Measurements from ENCODE around the gene ACOT8. TPM values are rescaled to one million over a fixed set of nuclear protein-coding genes. Genes with fewer than 3 reads are reported as not detected.
A peak's percentile ranks its signal among the peaks of the same experiment; 100 is the strongest.

ACOT8 gene
- total RNA-seq, 2 experiments from 2014 or later = 25.5 to 29.0 TPM

DNA sequence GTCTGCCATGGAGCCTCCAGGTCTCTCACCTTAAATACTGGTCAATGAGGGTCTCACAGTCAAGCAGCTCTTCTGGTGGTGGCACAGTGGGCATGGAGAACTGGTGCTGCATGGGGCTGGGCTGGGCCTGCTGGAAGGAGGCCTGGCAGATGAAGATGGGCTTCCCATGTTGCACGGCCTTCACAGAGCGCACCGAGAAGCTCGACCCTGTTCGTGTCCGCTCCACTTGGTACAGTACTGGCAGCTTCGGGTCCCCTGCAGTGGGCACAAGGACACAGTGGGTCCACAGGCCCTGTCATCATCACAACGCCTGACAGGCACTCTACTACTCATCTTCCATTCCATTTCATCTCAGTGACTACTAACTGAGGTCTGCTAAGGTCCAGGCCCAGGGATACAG, 8.8 kb downstream of the ACOT8 start:
- H3K9me3 Mint-ChIP-seq = no peaks in the 10 kb centered on the region
- H3K4me3 Mint-ChIP-seq = no peak overlapping the region
- no peaks in the 10 kb centered on the region for H3K27me3 Mint-ChIP-seq
- H3K36me3 Mint-ChIP-seq = peaks cover 14% of the 10 kb centered on the region
- ChIA-PET CTCF (no interaction called here), POLR2A (no interaction called here)
- no peaks in the 10 kb centered on the region for H3K4me1 Mint-ChIP-seq (ENCODE audit: low read depth)
- intact Hi-C loops (cut with micrococcal nuclease) = no loop called here
- DNase-seq = no peak
- H3K27ac Mint-ChIP-seq = no peak overlapping the region

DNA sequence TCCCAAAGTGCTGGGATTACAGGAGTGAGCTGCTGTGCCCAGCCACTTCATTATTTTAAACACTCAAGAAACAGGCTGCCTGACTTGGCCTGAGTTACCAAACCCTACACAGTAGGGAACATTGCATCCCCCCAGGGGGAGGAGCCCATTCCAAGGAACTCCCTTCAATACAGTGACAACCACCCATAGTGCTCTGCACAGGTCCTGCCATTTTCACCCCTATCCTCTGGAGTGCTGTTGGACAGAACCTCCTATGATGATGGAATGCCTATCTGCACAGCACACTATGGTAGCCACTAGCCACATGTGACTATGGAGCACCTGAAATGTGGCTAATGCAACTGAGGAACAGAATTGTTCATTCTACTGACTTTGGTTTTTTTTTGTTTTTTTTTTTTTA, 11.7 kb downstream of the ACOT8 start:
- ChIA-PET POLR2A (no interaction called here), CTCF (no interaction called here)
- no peak for DNase-seq
- H3K36me3 Mint-ChIP-seq = peaks cover 17% of the 10 kb centered on the region
- H3K27me3 Mint-ChIP-seq = no peaks in the 10 kb centered on the region
- no peak overlapping the region for H3K4me3 Mint-ChIP-seq
- H3K4me1 Mint-ChIP-seq (ENCODE audit: low read depth) = no peaks in the 10 kb centered on the region
- H3K9me3 Mint-ChIP-seq = no peaks in the 10 kb centered on the region
- intact Hi-C loops (cut with micrococcal nuclease) = no loop called here
- H3K27ac Mint-ChIP-seq = no peak overlapping the region

DNA sequence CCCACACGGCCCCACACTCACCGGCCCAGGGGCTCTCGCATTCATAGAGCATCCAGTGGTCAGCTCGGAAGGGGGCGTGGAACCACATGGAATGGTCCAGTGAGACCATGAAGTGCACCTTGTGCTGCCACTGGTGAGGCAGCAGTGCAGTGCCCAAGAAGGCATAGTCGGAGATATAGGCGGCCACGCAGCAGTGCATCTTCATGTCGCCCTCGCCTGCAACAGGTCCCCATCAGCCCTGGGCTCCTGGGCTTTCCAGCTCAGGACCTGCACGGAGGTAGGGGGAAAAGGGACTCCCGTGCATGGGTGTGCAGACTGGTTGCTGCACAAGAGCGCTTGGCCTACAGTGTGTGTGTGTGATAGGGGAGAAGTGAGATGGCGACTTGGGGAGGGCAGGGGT, 13.7 kb downstream of the ACOT8 start:
- Mint-ChIP-seq H3K9me3 (no peaks in the 10 kb centered on the region), H3K27ac (no peak overlapping the region), H3K36me3 (peaks cover 15% of the 10 kb centered on the region), H3K4me3 (no peak overlapping the region), H3K4me1 (ENCODE audit: low read depth) (no peaks in the 10 kb centered on the region), H3K27me3 (no peaks in the 10 kb centered on the region)
- no peak for DNase-seq
- intact Hi-C loops (cut with micrococcal nuclease) = no loop called here
- POLR2A ChIA-PET = no interaction called here
- CTCF ChIA-PET = no interaction called here

DNA sequence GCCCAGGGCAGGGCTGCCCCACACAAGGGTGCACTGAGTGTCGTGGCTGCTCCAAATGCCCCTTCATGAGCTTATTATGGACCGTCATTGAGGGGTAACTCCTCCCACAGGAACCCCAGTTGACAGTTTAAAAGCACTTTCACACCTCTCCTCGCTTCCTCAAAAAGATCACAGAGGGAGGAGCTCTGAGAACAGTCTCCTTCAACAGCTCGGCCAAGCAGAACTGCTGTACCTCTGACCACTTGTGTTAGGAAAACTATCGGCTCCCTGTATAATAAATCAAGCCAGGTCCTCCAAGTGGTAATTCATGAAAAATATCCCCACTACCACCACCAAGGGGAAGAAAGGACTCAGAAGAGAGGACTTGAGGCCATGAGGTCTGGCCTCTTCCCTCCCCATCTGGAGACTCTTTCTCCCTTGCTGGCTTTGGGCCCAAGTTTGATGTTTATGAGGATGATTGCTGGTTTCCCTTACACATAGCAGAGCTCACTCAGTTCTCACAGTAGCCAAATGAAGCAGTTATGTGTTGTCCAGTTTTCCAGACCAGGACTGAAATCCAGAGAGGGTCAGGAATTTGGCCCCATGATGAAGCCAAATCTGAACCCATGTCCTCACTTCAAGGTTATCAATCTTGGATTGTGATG, 14.9 kb downstream of the ACOT8 start:
- Mint-ChIP-seq H3K36me3 (peaks cover 11% of the 10 kb centered on the region), H3K27me3 (no peaks in the 10 kb centered on the region), H3K9me3 (no peaks in the 10 kb centered on the region), H3K4me1 (ENCODE audit: low read depth) (no peaks in the 10 kb centered on the region), H3K4me3 (no peak overlapping the region), H3K27ac (no peak overlapping the region)
- intact Hi-C loops (cut with micrococcal nuclease) = no loop called here
- ChIA-PET CTCF (interaction anchor here (1.5 kb wide), 1 partner anchor 14 kb away, joined by 3 read pairs; no protein-coding TSS in a partner anchor), POLR2A (no interaction called here)
- no peak for DNase-seq

DNA sequence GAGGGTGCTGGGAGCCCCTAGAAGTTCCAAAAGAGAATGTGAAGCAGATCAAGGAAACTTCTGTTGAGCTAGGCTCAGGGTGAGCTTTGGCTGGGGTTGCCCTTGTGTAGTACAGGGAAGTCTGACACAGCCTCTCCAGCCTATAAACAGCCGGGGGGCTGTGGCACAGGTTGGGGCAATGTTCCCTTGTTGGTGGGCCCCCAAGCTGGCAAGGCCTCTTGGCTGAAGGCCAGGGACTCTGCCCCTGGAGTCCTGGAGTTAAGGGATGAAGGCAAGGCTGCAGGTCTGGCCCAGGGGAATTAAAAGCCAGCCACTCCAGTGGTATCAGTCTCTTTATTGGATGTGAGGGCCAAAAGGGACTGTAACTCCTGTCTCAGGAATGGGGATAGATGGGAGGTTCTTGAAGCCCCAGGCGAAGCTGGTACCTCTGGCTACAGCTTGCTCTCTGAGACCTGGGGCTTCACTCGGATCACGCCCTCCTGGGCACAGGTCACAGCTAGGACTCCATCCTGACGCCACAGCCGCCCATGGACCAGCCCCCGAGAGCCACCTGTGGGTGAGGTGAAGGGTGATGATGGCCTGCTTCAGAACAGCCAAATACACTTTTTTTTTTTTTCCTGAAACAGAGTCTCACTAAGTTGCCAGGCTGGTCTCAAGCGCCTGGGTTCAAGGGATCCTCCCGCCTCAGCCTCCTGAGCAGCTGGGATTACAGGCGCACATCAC, 15.6 kb downstream of the ACOT8 start:
- H3K27me3 Mint-ChIP-seq = no peaks in the 10 kb centered on the region
- H3K4me3 Mint-ChIP-seq = no peak overlapping the region
- H3K4me1 Mint-ChIP-seq (ENCODE audit: low read depth) = no peaks in the 10 kb centered on the region
- CTCF ChIA-PET = interaction anchor here (1.5 kb wide), 1 partner anchor 15 kb away, joined by 3 read pairs; no protein-coding TSS in a partner anchor
- H3K36me3 Mint-ChIP-seq = peaks cover 11% of the 10 kb centered on the region
- no peak overlapping the region for H3K27ac Mint-ChIP-seq
- H3K9me3 Mint-ChIP-seq = no peaks in the 10 kb centered on the region
- POLR2A ChIA-PET = no interaction called here
- no peak for DNase-seq
- intact Hi-C loops (cut with micrococcal nuclease) = no loop called here

DNA sequence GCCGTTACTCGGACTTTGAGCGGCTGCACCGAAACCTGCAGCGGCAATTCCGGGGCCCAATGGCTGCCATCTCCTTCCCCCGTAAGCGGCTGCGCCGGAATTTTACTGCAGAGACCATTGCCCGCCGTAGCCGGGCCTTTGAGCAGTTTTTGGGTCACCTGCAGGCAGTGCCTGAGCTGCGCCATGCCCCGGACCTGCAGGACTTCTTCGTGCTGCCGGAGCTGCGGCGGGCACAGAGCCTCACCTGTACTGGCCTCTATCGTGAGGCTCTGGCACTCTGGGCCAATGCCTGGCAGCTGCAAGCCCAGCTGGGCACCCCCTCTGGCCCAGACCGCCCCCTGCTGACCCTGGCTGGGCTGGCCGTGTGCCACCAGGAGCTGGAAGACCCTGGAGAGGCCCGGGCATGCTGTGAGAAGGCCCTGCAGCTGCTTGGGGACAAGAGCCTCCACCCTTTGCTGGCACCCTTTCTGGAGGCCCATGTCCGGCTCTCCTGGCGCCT, 16.4 kb downstream of the ACOT8 start:
- no peak overlapping the region for H3K4me3 Mint-ChIP-seq
- peaks cover 11% of the 10 kb centered on the region for H3K36me3 Mint-ChIP-seq
- ChIA-PET CTCF (interaction anchor here (1.5 kb wide), 1 partner anchor 16 kb away, joined by 3 read pairs; no protein-coding TSS in a partner anchor), POLR2A (no interaction called here)
- no peaks in the 10 kb centered on the region for H3K27me3 Mint-ChIP-seq
- H3K9me3 Mint-ChIP-seq = no peaks in the 10 kb centered on the region
- H3K27ac Mint-ChIP-seq = no peak overlapping the region
- no peak for DNase-seq
- intact Hi-C loops (cut with micrococcal nuclease) = no loop called here
- H3K4me1 Mint-ChIP-seq (ENCODE audit: low read depth) = no peaks in the 10 kb centered on the region

DNA sequence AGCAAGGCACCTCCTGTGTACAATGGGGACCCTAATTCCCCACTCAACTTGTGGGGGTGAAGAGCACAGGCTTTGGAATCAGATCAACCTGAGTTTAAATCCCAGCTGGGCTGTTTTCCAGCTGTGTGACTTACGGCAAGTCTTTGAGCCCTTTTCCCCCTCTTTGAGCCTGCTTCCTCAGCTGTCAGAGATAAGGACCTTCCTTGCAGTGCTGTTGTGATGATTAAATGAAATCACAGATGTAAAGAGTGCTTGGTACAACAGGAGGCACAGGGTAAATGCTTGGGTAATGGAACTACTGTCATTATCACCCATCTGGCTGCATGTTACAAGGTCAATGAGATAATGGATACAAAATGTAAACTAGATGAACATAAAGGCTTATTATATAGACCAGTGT, 20.4 kb downstream of the ACOT8 start:
- ChIA-PET POLR2A (interaction anchor here (0.7 kb wide), 1 partner anchor 10 kb away, joined by 3 read pairs; no protein-coding TSS in a partner anchor), CTCF (interaction anchor here (0.9 kb wide), 1 partner anchor 13 kb away, joined by 4 read pairs; no protein-coding TSS in a partner anchor)
- intact Hi-C loops (cut with micrococcal nuclease) = loop anchor here (10.0 kb wide), 1 partner anchor 48 kb away; the partner anchor contains the start of genes SPATA25 and ZSWIM1
- Mint-ChIP-seq H3K4me1 (ENCODE audit: low read depth) (peaks cover 13% of the 10 kb centered on the region), H3K36me3 (no peaks in the 10 kb centered on the region), H3K9me3 (no peaks in the 10 kb centered on the region), H3K4me3 (no peak overlapping the region), H3K27ac (no peak overlapping the region), H3K27me3 (no peaks in the 10 kb centered on the region)
- no peak for DNase-seq

DNA sequence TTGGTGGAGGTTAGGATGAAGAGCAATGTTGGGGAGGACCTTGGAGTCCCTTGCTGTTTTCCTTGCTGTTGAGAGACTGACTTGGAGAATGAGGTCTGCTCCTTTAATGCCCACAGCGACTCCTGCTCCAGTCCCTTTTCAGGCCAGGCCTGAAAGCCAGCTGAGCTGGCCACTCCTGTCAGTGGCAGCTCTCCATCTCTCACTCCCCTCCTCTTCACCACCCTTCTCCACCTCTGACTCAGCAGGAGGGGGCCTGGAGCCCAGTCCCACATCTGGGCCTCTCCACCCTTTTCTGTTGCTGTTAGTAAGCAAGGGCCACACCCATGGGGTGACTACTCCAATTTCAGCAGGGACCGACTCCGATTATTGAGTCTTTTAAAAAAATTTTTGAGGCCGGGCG, 21.4 kb downstream of the ACOT8 start:
- no peak for DNase-seq
- no peak overlapping the region for H3K27ac Mint-ChIP-seq
- no peaks in the 10 kb centered on the region for H3K36me3 Mint-ChIP-seq
- no peaks in the 10 kb centered on the region for H3K27me3 Mint-ChIP-seq
- CTCF ChIA-PET = interaction anchor here (1.2 kb wide), 1 partner anchor 134 kb away, joined by 4 read pairs; no protein-coding TSS in a partner anchor
- H3K4me1 Mint-ChIP-seq (ENCODE audit: low read depth) = peaks cover 13% of the 10 kb centered on the region
- H3K9me3 Mint-ChIP-seq = no peaks in the 10 kb centered on the region
- H3K4me3 Mint-ChIP-seq = no peak overlapping the region
- POLR2A ChIA-PET = no interaction called here
- intact Hi-C loops (cut with micrococcal nuclease) = loop anchor here (10.0 kb wide), 1 partner anchor 49 kb away; the partner anchor contains the start of genes SPATA25 and ZSWIM1

DNA sequence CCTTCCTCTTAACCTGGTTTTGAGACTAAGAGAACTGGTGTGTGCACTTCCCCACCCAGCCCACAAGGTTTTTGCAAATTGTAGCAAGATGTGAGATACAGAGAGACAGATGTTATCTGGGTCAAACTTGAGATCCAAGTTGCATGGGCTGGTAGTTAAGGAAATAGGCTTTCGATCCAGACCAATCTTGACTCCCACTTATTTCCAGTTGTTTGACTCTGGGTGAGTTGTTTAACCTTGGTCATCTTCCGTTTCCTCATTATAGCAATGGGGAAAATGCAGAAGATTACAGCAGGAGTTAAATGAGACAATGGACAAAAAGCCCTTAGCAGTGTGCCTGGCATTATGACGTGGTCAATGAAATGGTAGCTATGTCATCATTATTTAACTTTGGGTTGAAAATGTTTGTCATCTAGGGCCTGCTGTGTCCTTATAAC, 21.8 kb downstream of the ACOT8 start:
- Mint-ChIP-seq H3K4me1 (ENCODE audit: low read depth) (peaks cover 13% of the 10 kb centered on the region), H3K4me3 (no peak overlapping the region), H3K36me3 (no peaks in the 10 kb centered on the region), H3K9me3 (no peaks in the 10 kb centered on the region), H3K27ac (no peak overlapping the region), H3K27me3 (no peaks in the 10 kb centered on the region)
- DNase-seq = no peak
- CTCF ChIA-PET = interaction anchor here (1.1 to 1.2 kb wide), 2 partner anchors 36 to 135 kb away, joined by 3 to 4 read pairs; no protein-coding TSS in a partner anchor
- POLR2A ChIA-PET = no interaction called here
- intact Hi-C loops (cut with micrococcal nuclease) = loop anchor here (10.0 kb wide), 1 partner anchor 49 kb away; the partner anchor contains the start of genes SPATA25 and ZSWIM1

DNA sequence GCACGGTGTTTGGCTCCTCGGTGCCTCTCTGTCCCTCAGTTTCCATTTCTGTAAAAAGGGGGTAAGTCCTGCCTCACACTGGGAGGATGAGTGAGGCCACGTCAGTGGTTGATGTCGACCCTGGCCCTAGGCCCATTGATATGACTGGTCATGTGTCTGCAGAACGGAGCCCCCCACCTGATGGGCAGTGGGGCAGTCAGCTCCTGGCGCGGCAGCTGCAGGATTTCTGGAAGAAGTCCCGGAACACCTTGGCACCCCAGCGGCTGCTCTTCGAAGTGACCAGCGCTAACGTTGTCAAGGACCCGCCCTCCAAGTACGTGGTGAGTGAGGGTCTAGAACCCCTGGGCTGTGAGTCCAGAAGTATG, 22.4 kb downstream of the ACOT8 start:
- ChIA-PET POLR2A (interaction anchor here (0.6 to 1.1 kb wide), 2 partner anchors 20 to 22 kb away, joined by 3 read pairs; partner anchors contain the start of gene UBE2C), CTCF (interaction anchor here (1.1 to 2.6 kb wide), 2 partner anchors 10 to 36 kb away, joined by 3 to 10 read pairs; no protein-coding TSS in a partner anchor)
- intact Hi-C loops (cut with micrococcal nuclease) = loop anchor here (10.0 kb wide), 1 partner anchor 50 kb away; the partner anchor contains the start of genes SPATA25 and ZSWIM1

DNA sequence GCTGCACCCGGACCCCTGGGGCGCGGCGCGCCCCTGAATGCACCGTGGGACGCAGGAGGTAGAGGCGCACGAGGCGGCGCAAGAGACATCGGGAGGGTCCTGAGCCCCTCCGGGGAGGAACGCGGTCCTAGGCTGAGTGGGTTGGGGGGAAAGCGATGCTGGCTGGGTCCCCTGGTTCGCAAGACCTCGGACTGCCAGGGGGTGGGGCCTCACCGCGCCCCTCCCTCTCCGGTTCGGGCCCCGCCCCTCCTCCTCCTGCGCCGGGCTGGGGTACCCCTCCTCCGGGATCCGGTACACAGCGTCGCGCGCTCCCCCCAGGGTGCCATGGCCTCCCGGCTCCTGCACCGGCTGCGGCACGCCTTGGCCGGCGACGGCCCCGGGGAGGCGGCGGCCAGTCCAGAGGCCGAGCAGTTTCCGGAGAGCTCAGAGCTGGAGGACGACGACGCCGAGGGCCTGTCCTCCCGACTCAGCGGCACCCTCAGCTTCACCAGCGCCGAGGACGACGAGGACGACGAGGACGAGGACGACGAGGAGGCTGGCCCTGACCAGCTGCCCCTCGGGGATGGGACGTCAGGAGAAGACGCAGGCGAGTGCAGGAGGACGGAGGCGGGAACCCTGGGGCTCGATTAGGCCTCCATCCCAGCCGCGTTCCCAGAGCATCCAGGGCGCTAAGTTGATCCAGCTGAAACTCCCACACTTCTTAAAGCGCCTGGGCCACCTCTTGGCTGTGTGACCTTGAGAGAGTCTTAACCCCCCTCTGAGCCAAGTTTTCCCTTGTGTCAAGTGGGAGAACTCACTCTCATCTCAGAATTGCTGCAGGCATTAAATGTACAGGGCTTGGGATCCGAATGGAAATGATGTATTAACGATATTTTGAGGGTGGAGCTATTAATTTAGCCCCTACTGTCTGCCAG, 23.1 kb downstream of the ACOT8 start:
- peak; percentile 60 for DNase-seq
- no peaks in the 10 kb centered on the region for H3K27me3 Mint-ChIP-seq
- no peaks in the 10 kb centered on the region for H3K36me3 Mint-ChIP-seq
- H3K4me3 Mint-ChIP-seq = peak overlapping the region; percentile 49
- H3K9me3 Mint-ChIP-seq = no peaks in the 10 kb centered on the region
- peaks cover 13% of the 10 kb centered on the region for H3K4me1 Mint-ChIP-seq (ENCODE audit: low read depth)
- ChIA-PET POLR2A (interaction anchor here (0.6 to 1.1 kb wide), 3 partner anchors 20 to 129 kb away, joined by 3 read pairs; partner anchors contain the start of gene UBE2C), CTCF (interaction anchor here (1.1 to 2.6 kb wide), 3 partner anchors 10 to 136 kb away, joined by 3 to 10 read pairs (median 9); no protein-coding TSS in a partner anchor)
- H3K27ac Mint-ChIP-seq = no peak overlapping the region
- intact Hi-C loops (cut with micrococcal nuclease) = loop anchor here (10.0 kb wide), 1 partner anchor 51 kb away; the partner anchor contains the start of genes SPATA25 and ZSWIM1

More for the DNA sequence above, 22.4 kb downstream of the ACOT8 start:
- Mint-ChIP-seq H3K27ac (no peak overlapping the region), H3K27me3 (no peaks in the 10 kb centered on the region), H3K36me3 (no peaks in the 10 kb centered on the region), H3K4me3 (peak overlapping the region; percentile 49), H3K4me1 (ENCODE audit: low read depth) (peaks cover 13% of the 10 kb centered on the region), H3K9me3 (no peaks in the 10 kb centered on the region)
- no peak for DNase-seq

Measured in activated CD4-positive, alpha-beta memory T cell treated with anti-CD3 and anti-CD28 coated beads for 36 hours (primary cell).